Parathyroid adenoma (tissue), 2 donors: Measurements from ENCODE around the gene EXD3.

Experiments
- H2AFZ ChIP-seq: fragments of 300-600 bp; sonication (generic); one replicate; pipeline ENCODE4 v1.7.0; 2017; ENCODE audit warnings: antibody characterized with exemption, mild to moderate bottlenecking
- H3K27ac ChIP-seq: fragments of 300-600 bp; sonication (generic); one replicate; pipeline ENCODE4 v1.7.0; 2017
- H3K27me3 ChIP-seq: fragments of 300-600 bp; sonication (generic); one replicate; pipeline ENCODE4 v1.7.0; 2017; ENCODE audit warnings: low read length; ENCODE audit not compliant: control insufficient read depth, insufficient read depth
- H3K36me3 ChIP-seq: fragments of 300-600 bp; sonication (generic); one replicate; pipeline ENCODE4 v1.7.0; 2017; ENCODE audit warnings: low read length; ENCODE audit not compliant: control insufficient read depth, insufficient read depth
- H3K4me1 ChIP-seq: fragments of 300-600 bp; sonication (generic); one replicate; pipeline ENCODE4 v1.7.0; 2017; ENCODE audit warnings: control low read depth
- H3K4me2 ChIP-seq: fragments of 300-600 bp; sonication (generic); one replicate; pipeline ENCODE4 v1.7.0; 2017; ENCODE audit warnings: low read length
- H3K4me3 ChIP-seq: fragments of 300-600 bp; sonication (generic); one replicate; pipeline ENCODE4 v1.7.0; 2017; ENCODE audit warnings: low read depth, low read length
- H3K79me2 ChIP-seq: fragments of 300-600 bp; sonication (generic); one replicate; pipeline ENCODE4 v1.7.0; 2017; ENCODE audit warnings: control low read depth
- H3K9ac ChIP-seq: fragments of 300-600 bp; sonication (generic); one replicate; pipeline ENCODE4 v1.7.0; 2017; ENCODE audit warnings: mild to moderate bottlenecking
- H3K9me3 ChIP-seq: fragments of 300-600 bp; sonication (generic); one replicate; pipeline ENCODE4 v1.7.0; 2017; ENCODE audit warnings: low read length; ENCODE audit not compliant: control insufficient read depth
- TF ChIP-seq, protein P1 (sequence below): fragments of 300-600 bp; sonication (generic); IDR thresholded peaks from one replicate; pipeline ENCODE4 v1.7.0; 2017; ENCODE audit warnings: antibody characterized with exemption, mild to moderate bottlenecking
- donor health status: primary hyperparathyroidism.

The EXD3 gene

DNA sequence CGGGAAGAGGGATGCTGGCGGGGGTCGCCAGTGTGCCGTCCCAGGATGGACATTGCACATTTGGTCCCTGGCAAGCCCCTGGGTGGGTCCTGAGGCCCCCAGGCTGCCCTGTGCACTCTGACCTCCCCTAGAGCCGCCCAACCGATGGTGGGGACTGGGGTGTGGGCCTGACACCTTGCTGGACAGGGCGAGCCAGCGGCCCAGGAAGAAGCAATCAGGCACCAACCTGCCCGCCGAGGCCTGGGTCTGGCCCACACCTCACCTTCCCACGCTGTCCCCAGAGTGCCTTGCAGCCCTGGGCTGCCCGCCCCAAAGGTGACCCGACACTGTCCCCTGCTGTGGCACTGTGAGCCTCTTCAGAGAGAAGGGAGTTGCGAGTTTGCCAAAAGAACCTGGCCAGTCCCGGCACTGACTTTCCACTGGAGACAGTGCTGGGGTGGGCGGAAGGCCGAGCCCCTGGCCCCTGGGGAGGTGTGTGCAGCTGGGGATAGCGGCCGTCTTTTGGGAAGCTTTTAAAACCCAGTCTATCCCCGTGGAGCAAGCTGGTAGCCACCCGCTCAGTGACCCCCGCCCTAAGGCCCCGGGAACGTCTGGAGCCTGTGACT, 108.9 kb downstream of the EXD3 start:
- TF ChIP-seq, protein P1, sequence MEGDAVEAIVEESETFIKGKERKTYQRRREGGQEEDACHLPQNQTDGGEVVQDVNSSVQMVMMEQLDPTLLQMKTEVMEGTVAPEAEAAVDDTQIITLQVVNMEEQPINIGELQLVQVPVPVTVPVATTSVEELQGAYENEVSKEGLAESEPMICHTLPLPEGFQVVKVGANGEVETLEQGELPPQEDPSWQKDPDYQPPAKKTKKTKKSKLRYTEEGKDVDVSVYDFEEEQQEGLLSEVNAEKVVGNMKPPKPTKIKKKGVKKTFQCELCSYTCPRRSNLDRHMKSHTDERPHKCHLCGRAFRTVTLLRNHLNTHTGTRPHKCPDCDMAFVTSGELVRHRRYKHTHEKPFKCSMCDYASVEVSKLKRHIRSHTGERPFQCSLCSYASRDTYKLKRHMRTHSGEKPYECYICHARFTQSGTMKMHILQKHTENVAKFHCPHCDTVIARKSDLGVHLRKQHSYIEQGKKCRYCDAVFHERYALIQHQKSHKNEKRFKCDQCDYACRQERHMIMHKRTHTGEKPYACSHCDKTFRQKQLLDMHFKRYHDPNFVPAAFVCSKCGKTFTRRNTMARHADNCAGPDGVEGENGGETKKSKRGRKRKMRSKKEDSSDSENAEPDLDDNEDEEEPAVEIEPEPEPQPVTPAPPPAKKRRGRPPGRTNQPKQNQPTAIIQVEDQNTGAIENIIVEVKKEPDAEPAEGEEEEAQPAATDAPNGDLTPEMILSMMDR: no peak
- H3K9ac ChIP-seq: no peak overlapping the region
- no peak overlapping the region for H3K27ac ChIP-seq

DNA sequence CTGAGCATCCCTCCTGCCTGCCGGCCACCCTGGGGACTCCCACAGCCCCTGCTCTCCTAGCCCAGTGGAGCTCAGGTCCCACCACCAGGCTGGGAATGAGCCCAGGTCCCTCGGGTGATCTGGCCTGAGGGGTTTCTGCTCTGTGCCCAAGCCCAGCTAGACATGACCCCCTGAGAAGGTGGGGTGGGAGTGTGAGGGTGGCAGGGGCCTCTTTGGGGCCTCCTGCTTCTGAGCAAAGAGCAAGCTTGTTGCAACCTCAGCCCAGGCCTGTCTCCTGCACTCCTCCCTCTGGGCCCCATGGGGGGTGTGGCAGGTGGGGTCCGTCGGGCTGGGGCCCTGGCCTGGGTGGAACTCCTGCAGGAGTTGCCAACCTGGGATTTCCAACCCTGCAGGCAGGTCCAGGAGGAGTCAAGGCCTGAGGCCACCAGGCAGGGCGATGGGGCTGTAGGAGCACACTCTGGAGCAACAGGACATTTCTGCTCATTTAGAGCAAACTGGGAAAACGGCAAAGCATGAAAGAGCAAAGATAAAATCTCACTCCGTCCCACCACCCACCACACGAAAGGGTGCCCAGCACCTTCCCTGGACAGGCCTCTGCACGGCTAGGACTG, 109.5 kb downstream of the EXD3 start:
- no peaks in the 10 kb centered on the region for H3K4me1 ChIP-seq
- no peak overlapping the region for H3K4me3 ChIP-seq
- H3K27me3 ChIP-seq: no peaks in the 10 kb centered on the region
- no peaks in the 10 kb centered on the region for H3K79me2 ChIP-seq
- H3K27ac ChIP-seq: no peak overlapping the region
- no peak overlapping the region for H2AFZ ChIP-seq
- TF ChIP-seq, protein P1: no peak
- H3K36me3 ChIP-seq: no peaks in the 10 kb centered on the region
- no peak overlapping the region for H3K9ac ChIP-seq
- no peak overlapping the region for H3K4me2 ChIP-seq
- H3K9me3 ChIP-seq: no peaks in the 10 kb centered on the region

More for the DNA sequence above, 108.9 kb downstream of the EXD3 start:
- Histone ChIP-seq H3K36me3 (no peaks in the 10 kb centered on the region), H3K9me3 (no peaks in the 10 kb centered on the region), H3K4me3 (no peak overlapping the region), H3K79me2 (no peaks in the 10 kb centered on the region), H3K4me2 (no peak overlapping the region), H3K27me3 (no peaks in the 10 kb centered on the region), H3K4me1 (no peaks in the 10 kb centered on the region), H2AFZ (no peak overlapping the region)

DNA sequence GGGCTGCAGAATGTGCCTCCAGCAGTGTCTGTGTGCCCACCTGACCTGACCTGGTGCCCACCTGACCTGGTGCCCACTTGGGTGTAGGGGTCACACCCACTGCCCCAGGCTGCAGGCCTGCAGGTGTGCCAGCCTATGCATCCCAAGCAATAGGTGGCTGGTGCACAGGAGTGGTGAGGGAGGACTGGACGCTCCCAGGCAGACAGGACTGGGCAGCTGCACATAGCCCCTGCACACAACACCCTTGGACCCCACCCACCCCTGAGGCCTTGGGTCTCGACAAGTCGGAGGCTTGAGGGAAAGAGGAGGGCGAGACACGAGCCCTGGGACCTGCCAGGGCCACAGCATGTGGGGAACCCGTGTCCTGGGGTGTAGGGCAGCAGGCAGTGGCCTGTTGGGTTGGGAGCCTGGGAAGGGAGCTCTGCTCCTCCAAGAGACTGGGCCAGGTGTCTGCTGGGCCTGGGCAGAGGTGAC, 110.1 kb downstream of the EXD3 start:
- H3K79me2 ChIP-seq: no peaks in the 10 kb centered on the region
- no peaks in the 10 kb centered on the region for H3K4me1 ChIP-seq
- H3K27ac ChIP-seq: no peak overlapping the region
- no peak overlapping the region for H3K4me2 ChIP-seq
- TF ChIP-seq, protein P1: no peak
- H3K9ac ChIP-seq: no peak overlapping the region
- H3K36me3 ChIP-seq: no peaks in the 10 kb centered on the region
- H3K9me3 ChIP-seq: no peaks in the 10 kb centered on the region
- H3K27me3 ChIP-seq: no peaks in the 10 kb centered on the region
- no peak overlapping the region for H3K4me3 ChIP-seq
- no peak overlapping the region for H2AFZ ChIP-seq

DNA sequence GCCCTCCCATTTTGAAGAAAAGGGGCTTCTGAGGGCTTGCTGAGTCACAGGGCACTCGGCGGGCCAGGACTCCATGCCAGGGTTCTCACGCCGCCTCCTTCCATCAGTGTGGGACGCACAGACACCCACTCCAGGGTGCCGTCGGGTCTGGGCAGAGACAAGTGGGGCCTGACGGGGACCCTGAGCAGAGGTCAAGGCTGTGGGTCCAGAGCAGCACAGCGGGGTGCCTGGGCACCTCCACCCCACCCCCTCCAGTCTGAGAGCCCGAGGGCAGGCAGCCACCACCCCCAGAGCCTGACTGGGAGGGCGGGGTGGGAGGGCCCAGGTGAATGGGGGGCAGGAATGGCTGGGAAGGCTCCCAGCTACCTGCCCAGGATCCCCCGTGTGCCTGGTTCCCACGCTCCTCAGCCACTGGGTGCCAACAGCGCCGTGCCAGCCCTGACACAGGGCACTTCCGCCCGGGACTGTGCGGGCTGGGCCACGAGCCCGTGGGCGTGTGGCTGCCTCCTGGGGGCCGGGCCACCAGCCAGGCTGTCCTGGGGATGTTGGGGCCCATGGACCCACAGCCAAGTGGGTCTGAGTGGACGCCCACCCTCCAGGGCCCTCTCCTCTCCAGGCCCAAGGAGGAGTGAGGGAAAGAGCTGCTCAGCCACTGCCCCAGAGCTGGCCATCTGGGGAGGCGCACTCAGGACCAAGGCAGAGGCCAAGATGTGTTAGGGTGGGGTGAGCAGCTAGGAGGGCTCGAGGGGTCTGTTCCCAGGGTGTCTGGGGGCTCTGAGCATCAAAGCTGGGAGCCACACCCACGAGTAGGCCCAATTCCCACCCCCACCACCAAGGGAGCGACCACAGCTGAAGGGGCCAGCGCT, 110.7 kb downstream of the EXD3 start:
- no peaks in the 10 kb centered on the region for H3K79me2 ChIP-seq
- no peak overlapping the region for H3K9ac ChIP-seq
- no peak overlapping the region for H3K27ac ChIP-seq
- TF ChIP-seq, protein P1: no peak
- H3K9me3 ChIP-seq: no peaks in the 10 kb centered on the region
- no peaks in the 10 kb centered on the region for H3K27me3 ChIP-seq
- no peaks in the 10 kb centered on the region for H3K4me1 ChIP-seq
- no peak overlapping the region for H3K4me3 ChIP-seq
- no peak overlapping the region for H2AFZ ChIP-seq
- H3K36me3 ChIP-seq: no peaks in the 10 kb centered on the region
- no peak overlapping the region for H3K4me2 ChIP-seq
